ENCODE measurements around the gene RANGAP1. TPM values are rescaled to one million over a fixed set of nuclear protein-coding genes. Genes with fewer than 3 reads are reported as not detected.

The RANGAP1 gene
- polyA plus RNA-seq, 2 of the 4 experiments (the other 2 are of a cell fraction) = 44.9 to 75.1 TPM

GRCh38 chr22:41257696-41258095 is 28.3 kb downstream of the RANGAP1 start:
- H3K4me3 ChIP-seq = no peak overlapping the region
- FAIRE-seq (no peak), ATAC-seq (no peak), DNase-seq (ENCODE audit: low read depth in 1 of 2, low spot score in 1 of 2) (no peak)
- TF ChIP-seq POLR2AphosphoS2 (conservative IDR thresholded peaks at IDR 0.05; ENCODE audit: low read length) (no peak), TP53 (CRISPR knock-in tag; IDR thresholded peaks at IDR 0.05) (no peak), GATA3 (IDR thresholded peaks at IDR 0.05; ENCODE audit: borderline replicate concordance) (no peak), PHF8 (IDR thresholded peaks at IDR 0.05; ENCODE audit: borderline replicate concordance, low read depth) (no peak), RNF2 (IDR thresholded peaks at IDR 0.05; ENCODE audit: borderline replicate concordance, low read depth) (no peak), RARB (CRISPR knock-in tag; IDR thresholded peaks at IDR 0.05) (no peak), NPAS2 (CRISPR knock-in tag; IDR thresholded peaks at IDR 0.05; ENCODE audit: borderline replicate concordance) (no peak), KDM5A (IDR thresholded peaks at IDR 0.05) (no peak), USF2 (IDR thresholded peaks at IDR 0.05) (no peak), CHD2 (IDR thresholded peaks at IDR 0.05; ENCODE audit: low read length, partially characterized antibody) (no peak), JUNB (IDR thresholded peaks at IDR 0.05) (no peak), CEBPB (IDR thresholded peaks at IDR 0.05) (no peak), HEYL (CRISPR knock-in tag; IDR thresholded peaks at IDR 0.05) (no peak), JUN (IDR thresholded peaks at IDR 0.05) (no peak), POLR2A (IDR thresholded peaks at IDR 0.05; ENCODE audit: low read length) (no peak), RFX5 (IDR thresholded peaks at IDR 0.05) (no peak), NFE2L2 (conservative IDR thresholded peaks at IDR 0.05; ENCODE audit: low read length) (no peak)
- TF ChIP-seq, protein P1, sequence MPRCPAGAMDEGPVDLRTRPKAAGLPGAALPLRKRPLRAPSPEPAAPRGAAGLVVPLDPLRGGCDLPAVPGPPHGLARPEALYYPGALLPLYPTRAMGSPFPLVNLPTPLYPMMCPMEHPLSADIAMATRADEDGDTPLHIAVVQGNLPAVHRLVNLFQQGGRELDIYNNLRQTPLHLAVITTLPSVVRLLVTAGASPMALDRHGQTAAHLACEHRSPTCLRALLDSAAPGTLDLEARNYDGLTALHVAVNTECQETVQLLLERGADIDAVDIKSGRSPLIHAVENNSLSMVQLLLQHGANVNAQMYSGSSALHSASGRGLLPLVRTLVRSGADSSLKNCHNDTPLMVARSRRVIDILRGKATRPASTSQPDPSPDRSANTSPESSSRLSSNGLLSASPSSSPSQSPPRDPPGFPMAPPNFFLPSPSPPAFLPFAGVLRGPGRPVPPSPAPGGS (IDR thresholded peaks at IDR 0.05) = no peak
- TF ChIP-seq, protein P2, sequence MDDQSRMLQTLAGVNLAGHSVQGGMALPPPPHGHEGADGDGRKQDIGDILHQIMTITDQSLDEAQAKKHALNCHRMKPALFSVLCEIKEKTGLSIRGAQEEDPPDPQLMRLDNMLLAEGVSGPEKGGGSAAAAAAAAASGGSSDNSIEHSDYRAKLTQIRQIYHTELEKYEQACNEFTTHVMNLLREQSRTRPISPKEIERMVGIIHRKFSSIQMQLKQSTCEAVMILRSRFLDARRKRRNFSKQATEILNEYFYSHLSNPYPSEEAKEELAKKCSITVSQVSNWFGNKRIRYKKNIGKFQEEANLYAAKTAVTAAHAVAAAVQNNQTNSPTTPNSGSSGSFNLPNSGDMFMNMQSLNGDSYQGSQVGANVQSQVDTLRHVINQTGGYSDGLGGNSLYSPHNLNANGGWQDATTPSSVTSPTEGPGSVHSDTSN (IDR thresholded peaks at IDR 0.05) = no peak
- WGBS (ENCODE audit: missing lambda C conversion rate) = 85% methylated on average over 7 of the region's 11 CpGs
- H3K9me3 ChIP-seq = no peaks in the 10 kb centered on the region
- H3K4me2 ChIP-seq = no peak overlapping the region
- H3K4me1 ChIP-seq = peaks cover 21% of the 10 kb centered on the region
- CTCF ChIA-PET = interaction anchor here (1.6 kb wide), 1 partner anchor 14 kb away, joined by 5 read pairs; no protein-coding TSS in a partner anchor
- POLR2A ChIA-PET = no interaction called here
- H3K27ac ChIP-seq = no peak overlapping the region

DNA sequence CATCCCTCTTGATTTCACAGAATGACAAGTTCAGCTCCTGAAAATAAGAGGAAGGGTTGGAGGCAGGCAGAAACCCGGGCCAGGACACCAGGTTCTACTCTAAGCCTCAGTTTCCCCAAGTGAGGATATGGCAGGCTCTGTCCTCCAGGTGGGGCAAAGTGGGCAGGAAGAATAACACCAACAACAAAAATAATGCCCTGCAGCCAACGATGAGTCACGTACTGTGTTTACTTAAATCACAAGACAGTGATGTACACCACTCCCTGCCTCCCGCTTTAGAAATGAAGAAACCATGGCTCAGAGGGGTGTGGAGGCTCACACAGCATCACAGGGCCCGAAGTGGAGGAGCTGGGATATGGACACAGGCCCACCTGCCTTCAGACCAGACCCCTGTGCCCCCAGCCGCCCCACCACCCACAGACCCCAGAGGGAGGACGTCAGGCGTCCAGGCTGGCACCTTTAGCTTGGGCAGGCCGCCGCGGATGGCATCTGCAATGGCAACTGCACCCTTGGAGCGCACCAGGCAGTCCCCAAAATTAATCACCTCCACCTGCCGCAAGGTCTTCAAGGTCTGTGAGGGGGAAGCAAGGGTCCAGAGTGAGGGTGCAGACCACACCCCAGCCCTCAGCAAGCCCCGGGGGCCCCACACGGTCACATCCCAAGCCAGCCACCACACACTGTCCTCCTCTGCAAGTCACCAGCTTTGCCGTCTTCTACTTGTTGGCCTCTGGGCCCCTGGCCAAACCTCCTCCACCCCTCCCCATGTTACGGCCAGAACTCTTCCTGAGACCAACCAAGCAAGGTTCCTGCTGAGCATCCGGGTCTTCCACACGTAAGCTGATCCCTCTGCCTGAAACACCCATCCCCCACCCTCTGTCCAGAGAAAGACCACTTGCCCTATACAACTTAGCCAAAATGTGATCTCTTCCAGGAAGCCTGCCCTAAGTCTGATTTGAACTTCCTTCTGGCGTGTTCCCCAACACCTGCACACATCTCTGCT is 29.4 kb downstream of the RANGAP1 start:
- no peaks in the 10 kb centered on the region for H3K9me3 ChIP-seq
- WGBS (ENCODE audit: missing lambda C conversion rate) = 60% methylated on average over 12 of the region's 20 CpGs
- H3K4me3 ChIP-seq = no peak overlapping the region
- CTCF ChIA-PET = interaction anchor here (0.6 to 1.6 kb wide), 5 partner anchors 13 to 45 kb away, joined by 3 to 5 read pairs (median 3); partner anchors contain the start of gene ZC3H7B
- peak; percentile 79 to 80 for ATAC-seq
- TF ChIP-seq, protein P3, sequence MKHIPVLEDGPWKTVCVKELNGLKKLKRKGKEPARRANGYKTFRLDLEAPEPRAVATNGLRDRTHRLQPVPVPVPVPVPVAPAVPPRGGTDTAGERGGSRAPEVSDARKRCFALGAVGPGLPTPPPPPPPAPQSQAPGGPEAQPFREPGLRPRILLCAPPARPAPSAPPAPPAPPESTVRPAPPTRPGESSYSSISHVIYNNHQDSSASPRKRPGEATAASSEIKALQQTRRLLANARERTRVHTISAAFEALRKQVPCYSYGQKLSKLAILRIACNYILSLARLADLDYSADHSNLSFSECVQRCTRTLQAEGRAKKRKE (CRISPR knock-in tag; IDR thresholded peaks at IDR 0.05; ENCODE audit: low read depth) = no peak
- TF ChIP-seq FOSL2 (IDR thresholded peaks at IDR 0.05) (no peak), FOSL2 (CRISPR knock-in tag; IDR thresholded peaks at IDR 0.05) (peak; percentile 84), CBX2 (IDR thresholded peaks at IDR 0.05; ENCODE audit: borderline replicate concordance, low read depth) (no peak)
- peak overlapping the region; percentile 23 for H3K4me2 ChIP-seq
- peak overlapping the region; percentile 34 to 82; a peak in 5 of 6 replicates for H3K27ac ChIP-seq
- FAIRE-seq = no peak
- H3K4me1 ChIP-seq = peaks cover 21% of the 10 kb centered on the region
- POLR2A ChIA-PET = no interaction called here
- DNase-seq (ENCODE audit: low read depth in 1 of 2, low spot score in 1 of 2) = peak; percentile 59 to 66
